GM19025 (cell line): ENCODE data around the gene BCL2L12.

Experiments used
- ATAC-seq: cut with Tn5 transposase; IDR thresholded peaks from one replicate; pipeline ENCODE4 v1.9.1; 2021; ENCODE audit warnings: mild to moderate bottlenecking, low read depth, moderate library complexity; ENCODE audit not compliant: unreplicated experiment

Gene BCL2L12

GRCh38 chr19:49682274-49682673 lies 16.5 kb downstream of the BCL2L12 start:
- no peak for ATAC-seq

- ATAC-seq, result no peak
Observed at GRCh38 chr19:49683814-49684250, 18.1 kb downstream of the BCL2L12 start.

GRCh38 chr19:49684251-49684982 lies 18.7 kb downstream of the BCL2L12 start:
- ATAC-seq, result no peak

GRCh38 chr19:49684983-49685553 lies 19.3 kb downstream of the BCL2L12 start:
- no peak for ATAC-seq

GRCh38 chr19:49685845-49686332 lies 20.2 kb downstream of the BCL2L12 start:
- no peak for ATAC-seq

- no peak for ATAC-seq
Observed at GRCh38 chr19:49686503-49687088, 20.9 kb downstream of the BCL2L12 start.

GRCh38 chr19:49687150-49687549 lies 21.4 kb downstream of the BCL2L12 start:
- ATAC-seq, result no peak

- no peak for ATAC-seq
Observed at GRCh38 chr19:49687566-49688316, 22.0 kb downstream of the BCL2L12 start.

- ATAC-seq, result no peak
Observed at GRCh38 chr19:49688531-49689132, 22.9 kb downstream of the BCL2L12 start.

- no peak for ATAC-seq
Observed at GRCh38 chr19:49689133-49690078, 23.7 kb downstream of the BCL2L12 start, which contains the start of gene ADM5. Gene ADM5 (plus strand): TSS chr19:49689594. CDS start chr19:49689838, 244 bp downstream.

GRCh38 chr19:49690079-49690655 lies 24.4 kb downstream of the BCL2L12 start:
- no peak for ATAC-seq

- ATAC-seq, result no peak
Observed at GRCh38 chr19:49690656-49691242, 25.0 kb downstream of the BCL2L12 start, which contains the start of gene CPT1C. Gene CPT1C (plus strand): TSS chr19:49691116. CDS start chr19:49692253, 1,137 bp downstream.

GRCh38 chr19:49691243-49692146 lies 25.8 kb downstream of the BCL2L12 start:
- ATAC-seq, result no peak

- ATAC-seq, result no peak
Observed at GRCh38 chr19:49692147-49692506, 26.4 kb downstream of the BCL2L12 start.

- no peak for ATAC-seq
Observed at GRCh38 chr19:49696115-49696514, 30.4 kb downstream of the BCL2L12 start.

- ATAC-seq, result no peak
Observed at GRCh38 chr19:49696865-49697264, 31.1 kb downstream of the BCL2L12 start.

- no peak for ATAC-seq
Observed at GRCh38 chr19:49699364-49699763, 33.6 kb downstream of the BCL2L12 start.

GRCh38 chr19:49700563-49700962 lies 34.8 kb downstream of the BCL2L12 start:
- ATAC-seq, result no peak
